CD8-positive, alpha-beta memory T cell (primary cell): ENCODE data around the gene TIA1. TPM values are rescaled to one million over a fixed set of nuclear protein-coding genes. Genes with fewer than 3 reads are reported as not detected.
"Not testable (repeated sequence)": the region's sequence is repeated elsewhere in the genome, so short reads cannot be mapped to it uniquely, and the experiment has no call there.

Experiments
- CTCF ChIA-PET: fragments of 350-600 bp; sonication (Branson Sonifier 250); formaldehyde crosslinking; loops from one replicate; lab custom pipeline; 2021; ENCODE audit warnings: antibody characterized with exemption; lab: Charles Lee
- POLR2A ChIA-PET: fragments of 350-600 bp; sonication (Branson Sonifier 250); formaldehyde crosslinking; loops from one replicate; lab custom pipeline; 2021; ENCODE audit warnings: antibody characterized with exemption; lab: Charles Lee
- DNase-seq, 5 donors: peaks; one replicate each; pipeline versions ENCODE4 v3.0.0 to v3.0.0-alpha.2; 2020 to 2022; ENCODE audit warnings: mixed read lengths in 1 of 5
- H3K27ac ChIP-seq: one replicate; pipeline ENCODE4 v1.7.0; 2013; ENCODE audit warnings: low read depth, mild to moderate bottlenecking, low read length, moderate library complexity
- H3K27me3 ChIP-seq: 2 replicates; pipeline ENCODE4 v1.7.0; 2013; ENCODE audit warnings: low read length, mild to moderate bottlenecking; ENCODE audit not compliant: insufficient read depth, poor library complexity, severe bottlenecking
- H3K36me3 ChIP-seq: 2 replicates; pipeline ENCODE4 v1.7.0; 2013; ENCODE audit warnings: mild to moderate bottlenecking, low read length, moderate library complexity; ENCODE audit not compliant: insufficient read depth
- H3K4me1 ChIP-seq: 2 replicates; pipeline ENCODE4 v1.7.0; 2013; ENCODE audit warnings: mild to moderate bottlenecking, low read length, moderate library complexity; ENCODE audit not compliant: insufficient read depth
- H3K4me3 ChIP-seq: 2 replicates; pipeline ENCODE4 v1.7.0; 2013; ENCODE audit warnings: mild to moderate bottlenecking, low read length
- H3K9me3 ChIP-seq: 2 replicates; pipeline ENCODE4 v1.7.0; 2013; ENCODE audit warnings: mild to moderate bottlenecking, low read length
- H3K27ac Mint-ChIP-seq, 8 donors: one replicate each; pipeline ENCODE4 v1.8.0; 2020 to 2021; ENCODE audit warnings: mixed read lengths in 8 of 8, mild to moderate bottlenecking in 6 of 8, inconsistent platforms in 3 of 8, moderate library complexity in 3 of 8
- H3K27me3 Mint-ChIP-seq, 2 donors: one replicate each; pipeline ENCODE4 v1.8.0; 2020 to 2021; ENCODE audit warnings: mixed read lengths in 2 of 2, mild to moderate bottlenecking in 1 of 2, moderate library complexity in 1 of 2
- H3K36me3 Mint-ChIP-seq, 3 donors: one replicate each; pipeline ENCODE4 v1.8.0; 2020 to 2021; ENCODE audit warnings: mixed read lengths in 3 of 3, inconsistent platforms in 1 of 3, mild to moderate bottlenecking in 1 of 3
- H3K4me1 Mint-ChIP-seq, 3 donors: one replicate each; pipeline ENCODE4 v1.8.0; 2020 to 2021; ENCODE audit warnings: mixed read lengths in 3 of 3, inconsistent platforms in 1 of 3, mild to moderate bottlenecking in 1 of 3
- H3K4me3 Mint-ChIP-seq, 7 donors: one replicate each; pipeline ENCODE4 v1.8.0; 2020 to 2021; ENCODE audit warnings: mixed read lengths in 7 of 7, mild to moderate bottlenecking in 6 of 7, moderate library complexity in 4 of 7, inconsistent platforms in 2 of 7
- H3K9me3 Mint-ChIP-seq, 5 donors: one replicate each; pipeline ENCODE4 v1.8.0; 2020 to 2022; ENCODE audit warnings: mixed read lengths in 5 of 5, mild to moderate bottlenecking in 3 of 5, moderate library complexity in 2 of 5, inconsistent platforms in 1 of 5
- polyA plus RNA-seq: library from polyadenylated mRNA; unstranded; fragments of 300-500 nt; fragmentation: Illumina TruSeq; gene quantifications from one replicate; pipeline ENCODE4 v1.2.3, GENCODE V29; 2021
- total RNA-seq, 2 experiments: library from RNA; stranded (reverse); gene quantifications; one replicate each; pipeline ENCODE4 v1.2.3, GENCODE V29; 2021

The TIA1 gene
- total and polyA plus RNA-seq, 3 experiments from 2014 or later: 46.8 to 98.7 (median 88.1) TPM

DNA sequence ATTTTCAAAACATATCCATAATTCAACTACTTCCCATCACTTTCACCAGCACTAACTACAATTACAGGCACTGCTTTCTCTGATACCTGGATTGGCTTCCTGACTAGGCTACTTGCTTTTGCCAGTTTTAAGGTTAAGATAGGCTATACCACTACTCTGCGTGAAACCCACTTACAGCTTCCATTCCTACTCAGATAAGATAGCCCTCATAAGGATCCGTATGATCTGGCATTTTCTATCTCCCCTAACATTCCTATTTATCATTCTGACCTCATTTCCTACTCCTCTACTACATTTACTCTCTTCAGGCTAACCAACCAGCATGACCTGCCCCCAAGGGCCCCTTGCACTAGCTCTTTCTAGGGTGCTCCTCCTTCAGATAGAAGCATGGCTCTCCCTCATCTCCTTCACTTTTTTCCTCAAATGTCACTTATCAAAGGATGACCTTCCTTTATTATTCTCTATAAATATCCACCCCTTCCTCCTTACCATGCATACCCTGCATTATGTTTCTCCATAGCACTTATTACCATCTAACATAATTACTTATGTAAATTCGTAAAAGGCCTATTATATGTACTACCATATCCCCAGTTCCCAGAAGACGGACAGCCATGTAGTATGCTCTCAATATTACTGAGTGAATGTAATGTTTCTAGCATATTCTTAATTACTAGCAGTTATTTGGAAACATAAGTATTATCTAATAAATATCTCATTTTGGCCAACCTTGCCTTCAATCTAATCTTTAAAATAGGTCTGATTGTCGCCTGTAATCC, 4.4 kb downstream of the TIA1 start:
- no peak for DNase-seq
- H3K27ac ChIP-seq: no peak overlapping the region
- Mint-ChIP-seq H3K27ac (peak overlapping the region in 7 of 8 donors; percentile 0 to 64 (median 31)), H3K27me3 (peaks cover 0 to 4% of the 10 kb centered on the region in 2 donors), H3K9me3 (peaks cover 0 to 4% (median 0%) of the 10 kb centered on the region in 5 donors), H3K36me3 (peaks cover 0 to 49% (median 4%) of the 10 kb centered on the region in 3 donors), H3K4me3 (peak overlapping the region in 5 of 7 donors; percentile 1 to 36 (median 8)), H3K4me1 (peaks cover 61 to 85% (median 72%) of the 10 kb centered on the region in 3 donors)
- POLR2A ChIA-PET: no interaction called here
- CTCF ChIA-PET: no interaction called here
- no peaks in the 10 kb centered on the region for H3K9me3 ChIP-seq
- no peak overlapping the region for H3K4me3 ChIP-seq
- no peaks in the 10 kb centered on the region for H3K27me3 ChIP-seq
- H3K4me1 ChIP-seq: peaks cover 46% of the 10 kb centered on the region
- H3K36me3 ChIP-seq: peaks cover 5% of the 10 kb centered on the region

- Histone ChIP-seq H3K36me3 (peaks cover 5% of the 10 kb centered on the region), H3K27me3 (no peaks in the 10 kb centered on the region), H3K9me3 (no peaks in the 10 kb centered on the region), H3K27ac (no peak overlapping the region), H3K4me1 (peaks cover 46% of the 10 kb centered on the region), H3K4me3 (no peak overlapping the region)
- ChIA-PET CTCF (no interaction called here), POLR2A (no interaction called here)
- Mint-ChIP-seq H3K4me1 (peaks cover 59 to 84% (median 75%) of the 10 kb centered on the region in 3 donors), H3K27me3 (no peaks in the 10 kb centered on the region), H3K4me3 (no peak overlapping the region), H3K36me3 (peaks cover 0 to 40% (median 4%) of the 10 kb centered on the region in 3 donors), H3K9me3 (no peaks in the 10 kb centered on the region), H3K27ac (peak overlapping the region in 4 of 8 donors; percentile 17 to 51 (median 35))
- DNase-seq: no peak
These were observed 5.9 kb downstream of the TIA1 start for GRCh38 chr2:70242552-70242951.

- no peaks in the 10 kb centered on the region for H3K9me3 Mint-ChIP-seq
- Histone ChIP-seq H3K4me3 (no peak overlapping the region), H3K36me3 (peaks cover 8% of the 10 kb centered on the region), H3K27ac (no peak overlapping the region), H3K9me3 (no peaks in the 10 kb centered on the region), H3K4me1 (peaks cover 38% of the 10 kb centered on the region), H3K27me3 (no peaks in the 10 kb centered on the region)
- no peak for DNase-seq
- ChIA-PET POLR2A (interaction anchor here (0.7 kb wide), 1 partner anchor 59 kb away, joined by 6 read pairs; no protein-coding TSS in a partner anchor), CTCF (no interaction called here)
- peaks cover 0 to 47% (median 4%) of the 10 kb centered on the region in 3 donors for H3K36me3 Mint-ChIP-seq
- H3K4me3 Mint-ChIP-seq: no peak overlapping the region
- H3K27ac Mint-ChIP-seq: peak overlapping the region in 2 of 8 donors; percentile 4 to 43
- H3K27me3 Mint-ChIP-seq: no peaks in the 10 kb centered on the region
- peaks cover 47 to 72% (median 63%) of the 10 kb centered on the region in 3 donors for H3K4me1 Mint-ChIP-seq
These were observed 7.1 kb downstream of the TIA1 start for GRCh38 chr2:70241340-70241739.

DNA sequence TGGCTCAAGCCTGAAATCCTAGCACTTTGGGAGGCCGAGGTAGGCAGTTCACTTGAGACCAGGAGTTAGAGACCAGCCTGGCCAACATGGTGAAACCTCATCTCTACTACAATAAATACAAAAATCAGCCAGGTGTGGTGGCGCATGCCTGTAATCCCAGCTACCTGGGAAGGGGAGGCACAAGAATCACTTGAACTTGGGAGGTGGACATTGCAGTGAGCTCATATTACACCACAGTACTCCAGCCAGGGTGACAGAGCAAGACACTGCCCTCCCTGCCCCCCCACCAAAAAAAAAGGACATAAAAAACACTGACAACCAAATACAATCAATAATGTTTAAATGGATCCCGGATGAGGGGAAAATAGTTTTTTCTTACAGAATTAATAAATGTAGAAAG, 7.8 kb downstream of the TIA1 start:
- H3K4me1 Mint-ChIP-seq: peaks cover 42 to 65% (median 56%) of the 10 kb centered on the region in 3 donors
- no peak for DNase-seq
- H3K27ac Mint-ChIP-seq: no peak overlapping the region
- Histone ChIP-seq H3K4me1 (peaks cover 30% of the 10 kb centered on the region), H3K9me3 (no peaks in the 10 kb centered on the region), H3K4me3 (no peak overlapping the region), H3K36me3 (peaks cover 8% of the 10 kb centered on the region), H3K27me3 (no peaks in the 10 kb centered on the region), H3K27ac (no peak overlapping the region)
- no peaks in the 10 kb centered on the region for H3K9me3 Mint-ChIP-seq
- no peaks in the 10 kb centered on the region for H3K27me3 Mint-ChIP-seq
- ChIA-PET CTCF (interaction anchor here (0.7 kb wide), 1 partner anchor 61 kb away, joined by 3 read pairs; the partner anchor contains the start of gene FAM136A), POLR2A (interaction anchor here (0.7 kb wide), 1 partner anchor 60 kb away, joined by 6 read pairs; no protein-coding TSS in a partner anchor)
- peaks cover 0 to 47% (median 4%) of the 10 kb centered on the region in 3 donors for H3K36me3 Mint-ChIP-seq
- peak overlapping the region in 1 of 7 donors; percentile 48 for H3K4me3 Mint-ChIP-seq

- Histone ChIP-seq H3K27ac (no peak overlapping the region), H3K9me3 (no peaks in the 10 kb centered on the region), H3K4me1 (no peaks in the 10 kb centered on the region), H3K36me3 (peaks cover 21% of the 10 kb centered on the region), H3K27me3 (no peaks in the 10 kb centered on the region), H3K4me3 (no peak overlapping the region)
- ChIA-PET POLR2A (no interaction called here), CTCF (no interaction called here)
- H3K27me3 Mint-ChIP-seq: no peaks in the 10 kb centered on the region
- no peak for DNase-seq
- no peaks in the 10 kb centered on the region for H3K9me3 Mint-ChIP-seq
- no peak overlapping the region for H3K4me3 Mint-ChIP-seq
- H3K4me1 Mint-ChIP-seq: peaks cover 2 to 4% (median 4%) of the 10 kb centered on the region in 3 donors
- H3K27ac Mint-ChIP-seq: no peak overlapping the region
- H3K36me3 Mint-ChIP-seq: peaks cover 6 to 63% (median 13%) of the 10 kb centered on the region in 3 donors
These were observed 14.5 kb downstream of the TIA1 start for GRCh38 chr2:70233926-70234325.

DNA sequence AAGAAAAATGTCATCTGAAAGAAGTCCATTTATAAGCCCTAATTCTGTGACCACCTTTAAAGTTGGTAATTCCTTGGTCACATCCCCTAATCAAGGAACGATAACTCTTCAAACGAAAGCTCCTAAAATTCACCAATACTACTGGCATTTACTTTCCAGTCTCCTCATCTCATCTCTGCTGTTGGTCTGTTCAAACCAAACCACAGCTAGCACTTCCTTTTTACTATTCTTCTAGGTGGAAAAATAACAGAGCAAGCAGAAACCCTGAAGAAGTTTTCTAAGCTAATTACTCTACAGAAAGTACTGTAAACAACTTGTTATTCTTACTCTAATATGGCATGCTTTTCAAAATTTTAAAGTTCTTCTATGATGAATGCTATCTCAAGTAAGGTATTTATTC, 21.6 kb downstream of the TIA1 start:
- Histone ChIP-seq H3K4me1 (no peaks in the 10 kb centered on the region), H3K36me3 (peaks cover 51% of the 10 kb centered on the region), H3K27me3 (no peaks in the 10 kb centered on the region), H3K27ac (no peak overlapping the region), H3K4me3 (no peak overlapping the region), H3K9me3 (no peaks in the 10 kb centered on the region)
- Mint-ChIP-seq H3K4me1 (peaks cover 4 to 10% (median 4%) of the 10 kb centered on the region in 3 donors), H3K4me3 (no peak overlapping the region), H3K9me3 (no peaks in the 10 kb centered on the region), H3K36me3 (peaks cover 6 to 71% (median 21%) of the 10 kb centered on the region in 3 donors), H3K27ac (peak overlapping the region in 2 of 8 donors; percentile 19 to 45), H3K27me3 (no peaks in the 10 kb centered on the region)
- CTCF ChIA-PET: no interaction called here
- POLR2A ChIA-PET: interaction anchor here (0.5 kb wide), 1 partner anchor 64 kb away, joined by 5 read pairs; no protein-coding TSS in a partner anchor
- DNase-seq: no peak

DNA sequence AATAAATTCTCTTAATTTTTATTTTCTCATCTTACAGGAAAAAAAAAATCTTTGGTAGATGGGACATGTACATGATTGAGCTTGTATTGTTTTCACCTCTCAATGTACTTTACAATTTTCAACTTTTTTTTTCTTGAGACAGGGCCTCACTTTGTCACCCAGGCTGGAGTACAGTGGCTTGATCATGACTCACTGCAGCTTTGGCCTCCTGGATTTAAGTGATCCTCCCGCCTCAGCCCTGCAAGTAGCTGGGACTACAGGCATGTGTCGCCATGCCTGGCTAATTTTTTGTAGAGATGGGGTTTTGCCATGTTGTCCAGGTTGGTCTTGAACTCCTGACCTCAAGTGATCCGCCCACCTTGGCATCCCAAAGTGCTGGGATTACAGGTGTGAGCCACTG, 25.1 kb downstream of the TIA1 start:
- H3K27me3 ChIP-seq, H3K9me3 ChIP-seq, H3K4me1 ChIP-seq, H3K27ac ChIP-seq, CTCF ChIA-PET, DNase-seq, POLR2A ChIA-PET, H3K4me3 Mint-ChIP-seq, H3K27ac Mint-ChIP-seq, H3K9me3 Mint-ChIP-seq, H3K27me3 Mint-ChIP-seq, H3K4me3 ChIP-seq: not testable (repeated sequence)
- peaks cover 36% of the 10 kb centered on the region for H3K36me3 ChIP-seq
- H3K36me3 Mint-ChIP-seq: peaks cover 8 to 72% (median 23%) of the 10 kb centered on the region in 3 donors
- H3K4me1 Mint-ChIP-seq: peaks cover 4 to 15% (median 4%) of the 10 kb centered on the region in 3 donors

- Histone ChIP-seq H3K36me3 (peaks cover 9% of the 10 kb centered on the region), H3K27me3 (no peaks in the 10 kb centered on the region), H3K27ac (no peak overlapping the region), H3K4me3 (no peak overlapping the region), H3K4me1 (no peaks in the 10 kb centered on the region), H3K9me3 (no peaks in the 10 kb centered on the region)
- ChIA-PET POLR2A (no interaction called here), CTCF (no interaction called here)
- H3K4me3 Mint-ChIP-seq: no peak overlapping the region
- peaks cover 0 to 11% (median 9%) of the 10 kb centered on the region in 3 donors for H3K4me1 Mint-ChIP-seq
- no peak overlapping the region for H3K27ac Mint-ChIP-seq
- no peak for DNase-seq
- no peaks in the 10 kb centered on the region for H3K9me3 Mint-ChIP-seq
- H3K27me3 Mint-ChIP-seq: no peaks in the 10 kb centered on the region
- peaks cover under 1 to 66% (median 12%) of the 10 kb centered on the region in 3 donors for H3K36me3 Mint-ChIP-seq
These were observed 33.4 kb downstream of the TIA1 start for GRCh38 chr2:70214953-70215549.
